ENCODE measurements around the gene MAST4. TPM values are rescaled to one million over a fixed set of nuclear protein-coding genes. Genes with fewer than 3 reads are reported as not detected.

MAST4 gene
- total RNA-seq, 1 experiment from 2014 or later = 3.3 TPM

GRCh38 chr5:67014191-67014590, 418.0 kb downstream of the MAST4 start:
- Histone ChIP-seq H3K4me3 (no peak overlapping the region), H3K9me3 (replicated peaks) (no peaks in the 10 kb centered on the region), H3K4me1 (peaks cover 11% of the 10 kb centered on the region), H3K36me3 (no peaks in the 10 kb centered on the region), H3K27me3 (no peaks in the 10 kb centered on the region), H3K27ac (no peak overlapping the region)
- no peak for DNase-seq

DNA sequence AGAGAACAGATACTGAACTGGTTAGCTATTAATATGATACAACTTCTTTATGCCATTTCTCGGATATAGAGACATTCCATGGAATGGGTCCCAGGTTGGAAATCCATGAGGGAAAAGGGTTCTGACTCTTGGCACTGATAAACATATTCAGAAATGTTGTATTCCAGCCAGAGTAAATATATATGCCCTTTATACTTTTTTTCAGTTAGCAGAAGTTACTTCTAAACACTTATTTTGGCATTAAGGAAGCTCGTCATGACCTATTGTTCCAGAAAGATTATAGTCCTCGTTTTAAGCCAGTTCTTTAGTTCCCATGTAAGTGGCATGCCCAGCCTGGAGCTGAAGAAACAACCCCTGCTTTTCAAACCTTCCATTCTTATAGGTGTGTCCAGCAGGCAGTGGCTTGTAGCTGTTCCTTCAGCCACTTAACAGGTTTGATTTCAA, 418.8 kb downstream of the MAST4 start:
- Histone ChIP-seq H3K4me3 (no peak overlapping the region), H3K27me3 (no peaks in the 10 kb centered on the region), H3K27ac (no peak overlapping the region), H3K9me3 (replicated peaks) (no peaks in the 10 kb centered on the region), H3K4me1 (peaks cover 11% of the 10 kb centered on the region), H3K36me3 (no peaks in the 10 kb centered on the region)
- DNase-seq = no peak

DNA sequence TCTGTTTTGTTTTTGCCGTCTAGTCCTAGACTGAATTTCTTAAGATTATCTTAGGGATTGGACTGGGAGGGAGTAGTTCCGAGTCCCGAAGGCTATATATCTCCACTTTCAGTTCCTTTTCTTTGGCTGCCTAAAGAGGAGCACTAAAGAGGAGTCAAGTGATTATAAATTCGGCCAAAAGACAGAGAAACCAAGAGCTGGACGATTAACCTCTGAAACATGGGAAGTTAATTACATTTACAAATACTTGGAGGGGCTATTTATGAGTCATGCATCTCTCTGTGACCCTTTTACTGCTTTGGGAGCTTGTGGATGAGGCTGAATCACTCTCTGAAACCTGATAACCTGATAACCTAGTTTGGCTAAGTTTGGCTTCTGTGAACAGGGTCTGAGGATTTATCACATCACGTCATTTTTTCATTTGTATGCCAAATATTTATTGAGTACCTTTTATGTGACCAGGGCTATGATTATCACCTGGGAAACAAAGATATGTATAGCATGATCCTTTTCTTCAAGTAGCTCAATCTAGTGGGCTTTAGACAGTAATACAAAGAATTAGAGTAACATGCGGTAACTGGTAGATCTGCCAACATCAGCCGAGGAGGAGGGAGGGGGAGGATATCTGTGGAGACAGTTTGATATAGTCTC, 419.5 kb downstream of the MAST4 start:
- peak in 1 of 2 experiments; percentile 52 for DNase-seq
- H3K4me1 ChIP-seq = peaks cover 11% of the 10 kb centered on the region
- H3K9me3 ChIP-seq (replicated peaks) = no peaks in the 10 kb centered on the region

GRCh38 chr5:67019065-67019845, 423.1 kb downstream of the MAST4 start:
- Histone ChIP-seq H3K27ac (no peak overlapping the region), H3K4me3 (no peak overlapping the region), H3K4me1 (peaks cover 7% of the 10 kb centered on the region), H3K36me3 (no peaks in the 10 kb centered on the region), H3K27me3 (no peaks in the 10 kb centered on the region), H3K9me3 (replicated peaks) (no peaks in the 10 kb centered on the region)
- peak; percentile 15 to 48 for DNase-seq

More for the DNA sequence above, 419.5 kb downstream of the MAST4 start:
- Histone ChIP-seq H3K27me3 (no peaks in the 10 kb centered on the region), H3K4me3 (peak overlapping the region; percentile 31), H3K27ac (no peak overlapping the region), H3K36me3 (no peaks in the 10 kb centered on the region)

DNA sequence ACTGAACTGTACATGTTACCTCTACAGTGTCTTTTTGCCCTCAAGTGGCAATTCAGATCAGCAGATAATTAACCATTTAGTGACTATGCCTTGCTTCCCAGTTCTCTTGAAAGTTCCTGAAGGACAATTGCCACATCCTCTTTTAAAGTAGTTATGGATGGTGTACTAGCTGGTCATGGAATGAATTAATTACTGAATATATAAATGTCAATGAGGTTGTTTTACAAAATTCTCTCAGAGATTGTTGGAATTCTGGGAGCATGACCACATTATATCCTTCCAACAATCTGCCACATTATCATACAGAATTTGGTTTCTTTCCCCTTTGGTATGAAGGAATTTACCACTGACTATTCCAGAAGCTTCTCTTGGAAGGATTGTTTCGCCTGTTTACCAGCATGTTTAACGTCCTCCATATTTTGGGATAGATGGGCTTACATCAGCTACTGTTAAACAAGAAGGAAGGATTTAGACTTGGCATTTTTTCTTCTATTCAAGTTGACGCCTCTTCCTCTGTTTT, 424.0 kb downstream of the MAST4 start:
- Histone ChIP-seq H3K9me3 (replicated peaks) (no peaks in the 10 kb centered on the region), H3K27me3 (no peaks in the 10 kb centered on the region), H3K27ac (no peak overlapping the region), H3K4me3 (no peak overlapping the region), H3K36me3 (no peaks in the 10 kb centered on the region), H3K4me1 (peaks cover 7% of the 10 kb centered on the region)
- DNase-seq = no peak

GRCh38 chr5:67021031-67021430, 424.8 kb downstream of the MAST4 start:
- no peak overlapping the region for H3K4me3 ChIP-seq
- no peaks in the 10 kb centered on the region for H3K27me3 ChIP-seq
- DNase-seq = no peak
- H3K4me1 ChIP-seq = peaks cover under 1% of the 10 kb centered on the region
- no peaks in the 10 kb centered on the region for H3K9me3 ChIP-seq (replicated peaks)
- no peak overlapping the region for H3K27ac ChIP-seq
- no peaks in the 10 kb centered on the region for H3K36me3 ChIP-seq

GRCh38 chr5:67021521-67021920, 425.3 kb downstream of the MAST4 start:
- Histone ChIP-seq H3K27me3 (no peaks in the 10 kb centered on the region), H3K4me3 (no peak overlapping the region), H3K9me3 (replicated peaks) (no peaks in the 10 kb centered on the region), H3K36me3 (no peaks in the 10 kb centered on the region), H3K27ac (no peak overlapping the region), H3K4me1 (no peaks in the 10 kb centered on the region; the same call in 1 of the 2 replicates)
- DNase-seq = no peak

- no peak overlapping the region for H3K27ac ChIP-seq
- no peak for DNase-seq
Observed at GRCh38 chr5:67021962-67022361, 425.8 kb downstream of the MAST4 start.

DNA sequence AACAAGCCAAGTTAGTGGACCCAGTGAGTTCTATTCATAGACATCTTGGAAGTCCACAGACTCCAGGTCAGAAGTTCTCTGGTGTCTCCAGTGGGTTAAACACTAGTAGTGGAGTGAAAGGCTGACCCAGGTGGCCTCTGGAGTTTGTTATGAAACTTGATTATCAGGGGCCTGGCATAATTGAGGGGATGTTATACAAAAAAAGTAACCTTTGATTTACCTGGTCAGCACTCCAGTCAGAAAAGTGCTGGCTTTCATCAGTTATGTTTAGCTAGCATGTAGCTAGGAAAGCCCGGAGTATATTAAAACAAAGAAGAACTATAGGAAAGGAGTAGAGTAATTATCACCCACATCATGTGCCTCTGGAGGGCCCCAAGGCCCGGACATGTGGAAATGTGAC, 429.3 kb downstream of the MAST4 start:
- H3K36me3 ChIP-seq = no peaks in the 10 kb centered on the region
- no peak overlapping the region for H3K27ac ChIP-seq
- H3K9me3 ChIP-seq (replicated peaks) = no peaks in the 10 kb centered on the region
- no peak for DNase-seq
- no peaks in the 10 kb centered on the region for H3K4me1 ChIP-seq
- no peaks in the 10 kb centered on the region for H3K27me3 ChIP-seq
- H3K4me3 ChIP-seq = no peak overlapping the region

More at GRCh38 chr5:67021962-67022361, 425.8 kb downstream of the MAST4 start:
- Histone ChIP-seq H3K36me3 (no peaks in the 10 kb centered on the region), H3K4me3 (no peak overlapping the region), H3K9me3 (replicated peaks) (no peaks in the 10 kb centered on the region), H3K4me1 (no peaks in the 10 kb centered on the region; the same call in 1 of the 2 replicates), H3K27me3 (no peaks in the 10 kb centered on the region)

- Histone ChIP-seq H3K36me3 (no peaks in the 10 kb centered on the region), H3K27ac (no peak overlapping the region), H3K9me3 (replicated peaks) (no peaks in the 10 kb centered on the region), H3K4me3 (no peak overlapping the region), H3K27me3 (no peaks in the 10 kb centered on the region), H3K4me1 (no peaks in the 10 kb centered on the region)
- DNase-seq = no peak
Observed at GRCh38 chr5:67026278-67026677, 430.1 kb downstream of the MAST4 start.

- no peak for DNase-seq
- Histone ChIP-seq H3K27me3 (no peaks in the 10 kb centered on the region), H3K36me3 (no peaks in the 10 kb centered on the region)
Observed at GRCh38 chr5:67027171-67027570, 431.0 kb downstream of the MAST4 start.

DNA sequence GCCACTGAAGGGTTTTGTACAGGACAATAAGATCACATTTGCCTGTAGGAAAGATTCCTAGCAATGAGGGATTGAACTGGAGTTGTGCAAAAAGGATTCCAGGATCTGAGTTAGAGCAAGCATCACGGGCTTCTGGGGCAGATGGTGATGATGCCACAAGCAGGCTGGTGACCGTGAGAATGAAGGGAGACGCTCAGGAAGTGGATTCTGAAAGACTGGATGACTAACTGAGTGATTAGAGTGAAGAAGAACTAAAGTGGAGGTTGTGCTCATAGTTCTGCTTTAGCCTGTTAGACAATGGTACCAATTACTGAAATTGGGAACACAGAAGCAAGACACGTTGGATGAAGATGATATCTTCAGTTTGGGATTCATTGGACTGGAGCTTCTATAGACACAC, 432.2 kb downstream of the MAST4 start:
- no peaks in the 10 kb centered on the region for H3K36me3 ChIP-seq
- H3K27me3 ChIP-seq = no peaks in the 10 kb centered on the region
- no peaks in the 10 kb centered on the region for H3K9me3 ChIP-seq (replicated peaks)
- DNase-seq = no peak
- no peak overlapping the region for H3K27ac ChIP-seq
- H3K4me1 ChIP-seq = no peaks in the 10 kb centered on the region
- no peak overlapping the region for H3K4me3 ChIP-seq

More at GRCh38 chr5:67027171-67027570, 431.0 kb downstream of the MAST4 start:
- no peak overlapping the region for H3K4me3 ChIP-seq
- no peaks in the 10 kb centered on the region for H3K9me3 ChIP-seq (replicated peaks)
- no peaks in the 10 kb centered on the region for H3K4me1 ChIP-seq
- H3K27ac ChIP-seq = no peak overlapping the region

GRCh38 chr5:67028941-67029340, 432.7 kb downstream of the MAST4 start:
- H3K4me1 ChIP-seq = no peaks in the 10 kb centered on the region
- no peaks in the 10 kb centered on the region for H3K36me3 ChIP-seq
- H3K9me3 ChIP-seq (replicated peaks) = no peaks in the 10 kb centered on the region
- H3K27me3 ChIP-seq = no peaks in the 10 kb centered on the region
- H3K4me3 ChIP-seq = no peak overlapping the region
- DNase-seq = no peak
- H3K27ac ChIP-seq = no peak overlapping the region

DNA sequence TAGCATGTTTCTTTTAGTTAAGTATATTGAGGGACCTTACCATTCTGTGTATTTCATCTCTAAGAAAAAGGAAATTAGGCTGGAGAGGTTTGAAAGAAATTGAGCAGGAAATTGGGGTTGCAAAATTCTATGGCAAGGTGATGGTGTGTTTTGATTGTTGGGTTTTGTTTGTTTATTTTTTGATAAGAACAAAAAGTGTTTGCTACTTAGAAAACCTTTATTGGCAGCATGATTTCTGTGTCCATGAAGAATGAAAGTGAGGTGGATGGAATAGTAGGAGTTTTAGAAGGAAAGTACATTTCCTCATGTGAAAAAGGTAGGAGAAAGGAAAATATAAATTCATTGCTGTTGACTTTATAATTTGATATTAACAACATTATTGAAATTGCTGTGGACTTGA, 433.3 kb downstream of the MAST4 start:
- H3K4me3 ChIP-seq = no peak overlapping the region
- H3K36me3 ChIP-seq = no peaks in the 10 kb centered on the region
- H3K27me3 ChIP-seq = no peaks in the 10 kb centered on the region
- no peak for DNase-seq
- H3K27ac ChIP-seq = no peak overlapping the region
- no peaks in the 10 kb centered on the region for H3K9me3 ChIP-seq (replicated peaks)
- H3K4me1 ChIP-seq = no peaks in the 10 kb centered on the region

GRCh38 chr5:67030289-67031056, 434.3 kb downstream of the MAST4 start:
- Histone ChIP-seq H3K4me3 (no peak overlapping the region), H3K27me3 (no peaks in the 10 kb centered on the region), H3K9me3 (replicated peaks) (no peaks in the 10 kb centered on the region), H3K4me1 (no peaks in the 10 kb centered on the region), H3K36me3 (no peaks in the 10 kb centered on the region), H3K27ac (no peak overlapping the region)
- DNase-seq = no peak

Data from SJCRH30 (cell line).